HG03571 (cell line): Measurements from ENCODE around the gene ZG16B.

Experiments
- ATAC-seq: cut with Tn5 transposase; IDR thresholded peaks from one replicate; pipeline ENCODE4 v1.9.1; 2021; ENCODE audit not compliant: unreplicated experiment

ZG16B gene

GRCh38 chr16:2822496-2822895 is 7.6 kb upstream of the ZG16B start:
- no peak for ATAC-seq

GRCh38 chr16:2824626-2825025 is 5.5 kb upstream of the ZG16B start:
- no peak for ATAC-seq

GRCh38 chr16:2825049-2825742 is 4.9 kb upstream of the ZG16B start:
- no peak for ATAC-seq

GRCh38 chr16:2825906-2826305 is 4.2 kb upstream of the ZG16B start:
- no peak for ATAC-seq

- no peak for ATAC-seq
Observed at GRCh38 chr16:2826591-2827373, 3.3 kb upstream of the ZG16B start.

- no peak for ATAC-seq
Observed at GRCh38 chr16:2827374-2827791, 2.7 kb upstream of the ZG16B start.

GRCh38 chr16:2827831-2828520 is 2.1 kb upstream of the ZG16B start:
- ATAC-seq = no peak

GRCh38 chr16:2828521-2828840 is 1.6 kb upstream of the ZG16B start:
- no peak for ATAC-seq

GRCh38 chr16:2828876-2829430 is 1.1 kb upstream of the ZG16B start:
- no peak for ATAC-seq

GRCh38 chr16:2830355-2830695 is 222 bp downstream of the ZG16B start:
- no peak for ATAC-seq

- ATAC-seq = no peak
Observed at GRCh38 chr16:2831203-2831602, 1.1 kb downstream of the ZG16B start.

GRCh38 chr16:2833776-2834175 is 3.7 kb downstream of the ZG16B start:
- no peak for ATAC-seq

GRCh38 chr16:2834968-2835367 is 4.9 kb downstream of the ZG16B start:
- ATAC-seq = no peak

GRCh38 chr16:2835638-2836493 is 5.8 kb downstream of the ZG16B start:
- ATAC-seq = no peak

GRCh38 chr16:2836646-2837508 is 6.8 kb downstream of the ZG16B start:
- no peak for ATAC-seq

GRCh38 chr16:2838928-2839327 is 8.8 kb downstream of the ZG16B start:
- no peak for ATAC-seq

- no peak for ATAC-seq
Observed at GRCh38 chr16:2839650-2840450, 9.7 kb downstream of the ZG16B start.

GRCh38 chr16:2840914-2841313 is 10.8 kb downstream of the ZG16B start:
- no peak for ATAC-seq
